NB4 (cell line): ENCODE measurements around the gene EMX1.

ENCODE experiments used
- CTCF ChIP-seq: IDR thresholded peaks from one replicate; pipeline ENCODE4 v1.5.1; 2012; ENCODE audit warnings: low read depth, low read length
- MAX ChIP-seq: IDR thresholded peaks from 2 replicates; pipeline ENCODE4 v1.6.1; 2011; ENCODE audit warnings: low read depth, low read length

DNA sequence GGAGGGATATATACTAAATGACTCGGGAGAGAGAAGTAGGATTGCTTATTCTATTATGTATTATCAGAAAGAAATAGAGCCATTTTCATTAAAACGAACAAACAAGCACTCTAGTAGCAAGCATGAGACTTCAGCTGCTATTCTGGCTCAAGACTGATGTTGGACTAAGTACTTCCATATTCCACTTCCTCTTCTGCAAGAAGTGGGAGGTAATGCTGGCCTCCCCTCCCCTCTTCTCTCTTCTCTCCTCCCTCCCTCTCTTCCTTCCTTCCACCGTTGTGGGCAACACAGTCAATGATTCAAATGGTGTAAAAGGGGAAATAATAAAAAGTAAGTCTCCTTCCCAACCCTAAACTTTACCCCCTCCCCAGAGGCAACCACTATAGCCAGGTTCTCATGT lies 62.6 kb downstream of the EMX1 start:
- no peak for TF ChIP-seq CTCF
- no peak for TF ChIP-seq MAX
